ENCODE data around the gene SEMA3G. TPM values are rescaled to one million over a fixed set of nuclear protein-coding genes. Genes with fewer than 3 reads are reported as not detected.

SEMA3G gene
- total and polyA plus RNA-seq, 2 experiments from 2014 or later = 3.4 to 13.6 TPM

DNA sequence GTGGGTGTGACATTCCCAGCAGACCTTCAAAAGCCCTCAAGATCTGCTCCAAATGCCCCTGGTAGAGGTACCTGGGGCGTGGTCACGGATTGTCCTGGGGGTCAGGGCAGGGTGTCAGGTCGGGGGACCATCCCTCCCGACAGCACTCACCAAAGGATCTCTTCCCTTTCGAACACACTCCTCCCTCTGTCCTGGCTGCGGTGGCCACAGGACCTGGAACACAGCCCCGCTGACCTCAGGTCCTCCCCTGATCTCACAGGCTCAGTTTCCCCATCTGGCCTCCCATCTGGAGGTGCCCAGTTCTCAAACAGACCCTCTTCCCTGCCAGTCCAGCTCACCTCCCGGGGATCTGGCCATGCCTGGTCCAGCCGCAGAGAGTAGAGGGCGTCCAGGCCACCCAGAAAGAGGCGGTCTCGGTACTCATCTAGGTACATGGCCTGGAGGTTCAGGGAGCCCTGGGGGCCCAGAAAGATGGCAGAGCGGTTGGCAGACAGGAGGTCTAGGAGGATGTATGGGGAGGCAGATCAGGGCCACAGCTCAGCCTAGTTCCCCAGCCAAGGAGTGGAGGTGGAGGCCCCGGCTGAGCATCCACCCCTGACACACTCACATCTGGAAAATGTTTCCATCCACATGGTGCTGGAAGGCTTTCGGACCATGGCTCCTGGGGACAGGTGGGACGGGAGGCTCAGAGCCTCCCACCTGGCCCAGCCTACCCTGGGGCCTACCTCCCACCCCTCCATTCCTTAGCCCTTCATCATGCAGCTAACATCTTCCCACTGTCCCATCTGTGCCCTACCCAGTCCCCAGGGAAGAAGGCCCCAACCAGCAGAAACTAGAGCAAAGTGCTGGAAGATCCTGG, 2.3 kb downstream of the SEMA3G start:
- H3K9me3 ChIP-seq (ENCODE audit: low read depth) = no peaks in the 10 kb centered on the region
- no peak overlapping the region for H3K4me3 ChIP-seq
- DNase-seq (ENCODE audit: low read depth in 1 of 2, low spot score in 1 of 2) = no peak
- no peak overlapping the region for H3K27ac ChIP-seq
- no peaks in the 10 kb centered on the region for H3K27me3 ChIP-seq
- TF ChIP-seq, protein P1, sequence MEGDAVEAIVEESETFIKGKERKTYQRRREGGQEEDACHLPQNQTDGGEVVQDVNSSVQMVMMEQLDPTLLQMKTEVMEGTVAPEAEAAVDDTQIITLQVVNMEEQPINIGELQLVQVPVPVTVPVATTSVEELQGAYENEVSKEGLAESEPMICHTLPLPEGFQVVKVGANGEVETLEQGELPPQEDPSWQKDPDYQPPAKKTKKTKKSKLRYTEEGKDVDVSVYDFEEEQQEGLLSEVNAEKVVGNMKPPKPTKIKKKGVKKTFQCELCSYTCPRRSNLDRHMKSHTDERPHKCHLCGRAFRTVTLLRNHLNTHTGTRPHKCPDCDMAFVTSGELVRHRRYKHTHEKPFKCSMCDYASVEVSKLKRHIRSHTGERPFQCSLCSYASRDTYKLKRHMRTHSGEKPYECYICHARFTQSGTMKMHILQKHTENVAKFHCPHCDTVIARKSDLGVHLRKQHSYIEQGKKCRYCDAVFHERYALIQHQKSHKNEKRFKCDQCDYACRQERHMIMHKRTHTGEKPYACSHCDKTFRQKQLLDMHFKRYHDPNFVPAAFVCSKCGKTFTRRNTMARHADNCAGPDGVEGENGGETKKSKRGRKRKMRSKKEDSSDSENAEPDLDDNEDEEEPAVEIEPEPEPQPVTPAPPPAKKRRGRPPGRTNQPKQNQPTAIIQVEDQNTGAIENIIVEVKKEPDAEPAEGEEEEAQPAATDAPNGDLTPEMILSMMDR (IDR thresholded peaks at IDR 0.05; ENCODE audit: low read depth, low read length) = no peak
- peaks cover 2% of the 10 kb centered on the region for H3K4me1 ChIP-seq (ENCODE audit: low read depth)
- no peaks in the 10 kb centered on the region for H3K36me3 ChIP-seq

DNA sequence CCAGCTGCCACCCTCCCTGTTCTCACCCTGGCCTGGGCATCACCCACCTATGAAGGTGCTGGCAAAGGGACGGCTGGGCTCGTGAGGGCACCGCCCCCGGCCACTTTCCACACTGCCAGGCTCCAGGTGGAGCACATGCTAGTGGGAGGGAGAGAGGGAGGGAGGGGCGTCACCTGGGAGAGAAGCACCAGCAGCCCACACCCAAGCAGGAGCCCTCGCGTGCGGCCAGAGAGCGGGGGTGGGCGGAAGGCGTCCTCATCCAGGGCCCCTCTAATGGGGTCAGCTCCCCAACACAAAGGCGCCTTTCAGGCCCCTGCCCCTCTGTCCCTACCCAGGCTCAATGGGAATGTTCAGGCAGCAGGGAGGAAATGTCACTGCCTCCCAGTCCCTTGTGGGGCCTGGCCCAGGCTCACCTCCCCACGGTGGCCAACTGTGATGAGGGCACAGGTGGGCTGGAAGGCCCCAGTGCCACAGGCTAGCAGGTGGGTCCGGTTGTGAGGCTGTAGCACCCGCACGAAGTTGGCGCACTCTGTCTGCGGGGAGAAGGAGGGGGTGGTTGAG, 3.1 kb downstream of the SEMA3G start:
- H3K36me3 ChIP-seq = no peaks in the 10 kb centered on the region
- H3K27ac ChIP-seq = no peak overlapping the region
- no peaks in the 10 kb centered on the region for H3K9me3 ChIP-seq (ENCODE audit: low read depth)
- TF ChIP-seq, protein P1 (IDR thresholded peaks at IDR 0.05; ENCODE audit: low read depth, low read length) = no peak
- H3K4me3 ChIP-seq = no peak overlapping the region
- H3K27me3 ChIP-seq = no peaks in the 10 kb centered on the region
- peaks cover 2% of the 10 kb centered on the region for H3K4me1 ChIP-seq (ENCODE audit: low read depth)
- DNase-seq (ENCODE audit: low read depth in 1 of 2, low spot score in 1 of 2) = no peak

DNA sequence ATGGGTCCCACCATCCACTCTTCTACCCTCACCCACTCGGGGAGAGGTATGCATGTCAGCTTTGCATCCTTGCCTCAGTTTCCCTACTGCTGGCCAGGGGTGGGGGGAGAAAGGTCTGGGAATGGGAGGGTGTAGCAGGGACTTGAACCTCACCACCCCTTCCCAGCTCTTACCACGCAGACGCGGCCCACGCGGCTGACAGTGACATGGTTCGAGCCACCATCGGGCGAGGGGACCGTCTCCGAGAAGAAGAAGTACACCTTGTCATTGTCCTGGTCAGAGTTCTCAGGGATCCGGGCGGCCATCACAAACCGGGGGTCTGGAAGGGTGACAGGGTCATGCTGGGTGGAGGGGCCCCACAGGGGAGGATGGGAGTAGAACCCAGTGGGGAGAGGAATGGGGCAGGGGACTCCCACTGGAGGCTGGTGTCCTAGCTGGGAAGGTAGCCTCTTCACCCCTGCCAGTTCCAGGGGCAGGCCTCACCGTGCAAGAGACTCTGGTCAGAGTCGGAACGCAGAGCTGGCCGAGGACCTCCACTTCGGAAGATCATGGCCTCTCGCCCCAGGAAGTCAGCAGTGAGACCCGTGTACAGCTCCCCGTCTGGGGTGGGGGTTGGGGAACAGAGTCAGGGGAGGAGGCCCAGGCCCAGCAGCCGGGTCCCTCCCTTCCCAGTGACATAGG, 3.7 kb downstream of the SEMA3G start:
- TF ChIP-seq, protein P1 (IDR thresholded peaks at IDR 0.05; ENCODE audit: low read depth, low read length) = no peak
- Histone ChIP-seq H3K27me3 (no peaks in the 10 kb centered on the region), H3K4me1 (ENCODE audit: low read depth) (peaks cover 2% of the 10 kb centered on the region), H3K4me3 (no peak overlapping the region), H3K27ac (no peak overlapping the region), H3K9me3 (ENCODE audit: low read depth) (no peaks in the 10 kb centered on the region), H3K36me3 (no peaks in the 10 kb centered on the region)
- no peak for DNase-seq (ENCODE audit: low read depth in 1 of 2, low spot score in 1 of 2)

DNA sequence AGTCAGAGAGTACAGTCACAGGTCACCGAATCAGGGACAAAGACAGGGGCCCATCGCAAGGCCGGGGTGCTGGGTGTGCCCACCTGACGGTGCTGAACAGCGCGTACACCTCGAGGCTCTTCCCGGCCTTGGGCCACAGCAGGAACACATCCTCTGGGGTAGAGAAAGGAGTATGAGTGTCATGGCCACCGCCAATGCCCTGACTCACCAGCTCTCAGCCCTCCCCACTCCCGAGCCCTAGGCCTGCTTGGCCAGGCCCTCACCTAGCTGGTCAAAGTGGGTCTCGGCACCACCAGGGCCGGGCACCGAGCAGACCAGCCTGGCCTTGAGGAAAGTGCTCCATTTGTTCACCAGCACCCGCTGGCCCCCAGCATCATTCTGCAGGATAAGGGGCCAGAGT, 4.2 kb downstream of the SEMA3G start:
- Histone ChIP-seq H3K9me3 (ENCODE audit: low read depth) (no peaks in the 10 kb centered on the region), H3K4me1 (ENCODE audit: low read depth) (peaks cover 2% of the 10 kb centered on the region), H3K27ac (no peak overlapping the region), H3K4me3 (no peak overlapping the region), H3K36me3 (no peaks in the 10 kb centered on the region), H3K27me3 (no peaks in the 10 kb centered on the region)
- DNase-seq (ENCODE audit: low read depth in 1 of 2, low spot score in 1 of 2) = no peak
- TF ChIP-seq, protein P1 (IDR thresholded peaks at IDR 0.05; ENCODE audit: low read depth, low read length) = no peak

DNA sequence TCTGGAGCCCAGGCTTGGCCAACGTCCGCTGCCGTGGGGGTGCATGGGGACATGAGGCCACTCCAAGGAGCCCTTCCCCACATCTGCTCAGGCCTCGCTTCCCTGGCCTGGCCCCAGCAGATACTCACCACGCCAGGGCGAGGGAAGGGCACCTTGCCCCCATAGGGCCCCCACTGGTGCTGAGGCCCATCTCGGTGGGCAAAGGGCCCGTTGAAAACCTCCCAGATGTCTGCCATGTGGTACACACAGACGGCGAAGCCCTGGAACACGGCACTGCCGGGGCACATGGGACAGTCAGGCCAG, 4.7 kb downstream of the SEMA3G start:
- Histone ChIP-seq H3K27me3 (no peaks in the 10 kb centered on the region), H3K4me3 (no peak overlapping the region), H3K27ac (no peak overlapping the region), H3K36me3 (no peaks in the 10 kb centered on the region), H3K4me1 (ENCODE audit: low read depth) (peaks cover 2% of the 10 kb centered on the region), H3K9me3 (ENCODE audit: low read depth) (no peaks in the 10 kb centered on the region)
- no peak for DNase-seq (ENCODE audit: low read depth in 1 of 2, low spot score in 1 of 2)
- TF ChIP-seq, protein P1 (IDR thresholded peaks at IDR 0.05; ENCODE audit: low read depth, low read length) = no peak

Measured in cardiac muscle cell (in vitro differentiated cells and primary cell).